Dendritic cell treated with granulocyte-macrophage colony-stimulating factor and Interleukin-4, amounts not matched to agents 40 ng/mL and 50 ng/mL, for 4 days (primary cell): ENCODE results near the gene CIB4.

Experiments used
- H3K27ac Mint-ChIP-seq: one replicate; pipeline ENCODE4 v1.8.0; 2022; ENCODE audit warnings: mild to moderate bottlenecking, mixed read lengths
- H3K27me3 Mint-ChIP-seq: one replicate; pipeline ENCODE4 v1.8.0; 2022; ENCODE audit warnings: mild to moderate bottlenecking, mixed read lengths
- H3K36me3 Mint-ChIP-seq: one replicate; pipeline ENCODE4 v1.8.0; 2022; ENCODE audit warnings: low read depth, mixed read lengths
- H3K4me1 Mint-ChIP-seq: one replicate; pipeline ENCODE4 v1.8.0; 2022; ENCODE audit warnings: low read depth, mixed read lengths
- H3K4me3 Mint-ChIP-seq: one replicate; pipeline ENCODE4 v1.8.0; 2022; ENCODE audit warnings: mild to moderate bottlenecking, moderate library complexity, mixed read lengths
- H3K9me3 Mint-ChIP-seq: one replicate; pipeline ENCODE4 v1.8.0; 2022; ENCODE audit warnings: mixed read lengths
- intact Hi-C: fragments of 100-400 bp; cut with micrococcal nuclease; formaldehyde crosslinking; loops from one replicate; pipeline ENCODE4 v1.15.0; 2022

CIB4 gene

DNA sequence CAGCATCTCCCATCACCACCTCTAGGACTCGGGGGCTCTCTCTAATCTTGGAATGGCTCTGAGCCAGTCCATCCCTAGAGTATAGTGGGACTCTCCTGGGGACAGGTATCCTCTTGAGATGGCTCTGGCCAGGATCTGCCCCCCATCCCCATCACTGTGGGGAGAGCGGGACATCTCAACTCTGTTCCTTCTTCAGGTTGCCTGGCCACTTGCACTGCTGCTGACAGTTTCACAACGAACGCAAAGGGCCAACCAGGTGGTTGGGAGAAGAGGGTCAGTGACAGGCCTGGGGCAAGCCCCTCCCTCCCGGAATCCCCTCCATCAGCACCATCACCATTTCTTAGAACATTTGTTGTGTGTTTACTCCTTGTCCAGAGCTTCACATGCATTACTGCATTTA is 62.6 kb downstream of the CIB4 start:
- H3K27me3 Mint-ChIP-seq = peaks cover 28% of the 10 kb centered on the region
- H3K36me3 Mint-ChIP-seq = no peaks in the 10 kb centered on the region
- no peak overlapping the region for H3K27ac Mint-ChIP-seq
- H3K9me3 Mint-ChIP-seq = no peaks in the 10 kb centered on the region
- H3K4me1 Mint-ChIP-seq = no peaks in the 10 kb centered on the region
- intact Hi-C loops = loop anchor here (5.0 kb wide), 1 partner anchor 76 kb away; no protein-coding TSS in a partner anchor
- H3K4me3 Mint-ChIP-seq = no peak overlapping the region

DNA sequence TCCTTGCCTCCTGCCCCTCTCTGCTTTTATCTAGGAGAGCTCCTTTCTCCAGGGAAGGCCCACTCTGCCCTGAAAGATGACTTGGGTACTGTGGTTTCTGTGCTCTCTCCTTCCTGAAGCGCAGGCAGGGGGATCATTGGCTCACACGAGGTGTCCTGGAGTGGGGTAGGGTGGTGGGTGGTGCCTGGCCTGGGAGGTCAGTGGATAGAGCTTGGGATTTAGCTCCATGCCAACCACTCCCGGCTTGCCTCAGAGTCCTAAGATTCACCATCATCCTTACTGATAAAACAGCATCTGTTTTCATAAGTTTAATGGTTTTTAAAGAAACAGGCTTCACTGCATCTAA is 63.1 kb downstream of the CIB4 start:
- no peaks in the 10 kb centered on the region for H3K4me1 Mint-ChIP-seq
- intact Hi-C loops = loop anchor here (5.0 kb wide), 1 partner anchor 76 kb away; no protein-coding TSS in a partner anchor
- peaks cover 28% of the 10 kb centered on the region for H3K27me3 Mint-ChIP-seq
- H3K36me3 Mint-ChIP-seq = no peaks in the 10 kb centered on the region
- no peak overlapping the region for H3K4me3 Mint-ChIP-seq
- no peak overlapping the region for H3K27ac Mint-ChIP-seq
- H3K9me3 Mint-ChIP-seq = no peaks in the 10 kb centered on the region

- Mint-ChIP-seq H3K4me1 (no peaks in the 10 kb centered on the region), H3K36me3 (no peaks in the 10 kb centered on the region), H3K27ac (no peak overlapping the region), H3K4me3 (no peak overlapping the region), H3K9me3 (no peaks in the 10 kb centered on the region), H3K27me3 (peaks cover 29% of the 10 kb centered on the region)
- intact Hi-C loops = loop anchor here (5.0 kb wide), 1 partner anchor 75 kb away; no protein-coding TSS in a partner anchor
These were observed 63.6 kb downstream of the CIB4 start for GRCh38 chr2:26577442-26578112.

GRCh38 chr2:26576565-26577441 is 64.4 kb downstream of the CIB4 start:
- H3K27me3 Mint-ChIP-seq = peaks cover 31% of the 10 kb centered on the region
- H3K4me3 Mint-ChIP-seq = no peak overlapping the region
- no peak overlapping the region for H3K27ac Mint-ChIP-seq
- H3K9me3 Mint-ChIP-seq = no peaks in the 10 kb centered on the region
- no peaks in the 10 kb centered on the region for H3K36me3 Mint-ChIP-seq
- H3K4me1 Mint-ChIP-seq = no peaks in the 10 kb centered on the region
- intact Hi-C loops = loop anchor here (5.0 kb wide), 1 partner anchor 75 kb away; no protein-coding TSS in a partner anchor

GRCh38 chr2:26575836-26576564 is 65.2 kb downstream of the CIB4 start:
- intact Hi-C loops = loop anchor here (5.0 kb wide), 1 partner anchor 74 kb away; no protein-coding TSS in a partner anchor
- Mint-ChIP-seq H3K4me3 (no peak overlapping the region), H3K36me3 (no peaks in the 10 kb centered on the region), H3K27me3 (peaks cover 31% of the 10 kb centered on the region), H3K4me1 (no peaks in the 10 kb centered on the region), H3K27ac (no peak overlapping the region), H3K9me3 (no peaks in the 10 kb centered on the region)

DNA sequence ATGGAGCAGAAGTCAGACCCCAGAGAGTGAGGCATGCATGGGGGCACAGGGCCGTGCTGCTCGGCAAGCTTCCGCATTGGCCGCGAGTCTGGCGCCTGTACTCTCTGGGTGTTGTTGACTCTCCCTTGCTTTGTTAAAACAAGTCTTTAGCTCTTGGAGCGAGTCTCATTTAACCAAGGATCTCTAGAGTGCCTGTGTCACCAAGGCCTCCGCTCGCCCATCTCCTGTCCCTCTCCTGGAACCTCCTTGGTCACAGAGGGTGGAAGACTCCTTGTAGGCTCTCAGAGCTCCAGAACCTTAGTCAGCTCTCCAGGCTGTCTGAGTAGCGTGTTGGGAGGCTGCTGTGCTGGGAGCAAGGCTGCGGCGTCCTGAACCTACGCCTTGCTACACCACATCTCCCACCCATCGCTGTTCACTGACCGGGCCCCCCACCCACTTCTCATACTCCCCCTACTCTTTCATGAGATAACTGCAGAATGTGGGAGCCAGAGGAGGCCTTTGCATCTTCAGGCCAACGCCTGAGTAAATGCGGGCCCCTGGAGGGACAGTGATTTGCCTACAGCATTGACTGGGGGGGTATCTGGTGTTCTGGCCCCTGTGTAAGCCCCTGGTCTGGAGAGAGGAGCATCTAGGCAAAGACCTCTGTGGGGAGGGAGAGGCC is 66.1 kb downstream of the CIB4 start:
- no peak overlapping the region for H3K4me3 Mint-ChIP-seq
- no peaks in the 10 kb centered on the region for H3K36me3 Mint-ChIP-seq
- no peak overlapping the region for H3K27ac Mint-ChIP-seq
- intact Hi-C loops = loop anchor here (5.0 kb wide), 1 partner anchor 73 kb away; no protein-coding TSS in a partner anchor
- H3K27me3 Mint-ChIP-seq = peaks cover 36% of the 10 kb centered on the region
- H3K4me1 Mint-ChIP-seq = no peaks in the 10 kb centered on the region
- no peaks in the 10 kb centered on the region for H3K9me3 Mint-ChIP-seq

GRCh38 chr2:26574066-26574899 is 66.9 kb downstream of the CIB4 start:
- no peaks in the 10 kb centered on the region for H3K9me3 Mint-ChIP-seq
- no peaks in the 10 kb centered on the region for H3K4me1 Mint-ChIP-seq
- H3K36me3 Mint-ChIP-seq = no peaks in the 10 kb centered on the region
- intact Hi-C loops = no loop called here
- H3K27ac Mint-ChIP-seq = no peak overlapping the region
- H3K4me3 Mint-ChIP-seq = no peak overlapping the region
- H3K27me3 Mint-ChIP-seq = peaks cover 33% of the 10 kb centered on the region

GRCh38 chr2:26573241-26573925 is 67.8 kb downstream of the CIB4 start:
- H3K9me3 Mint-ChIP-seq = no peaks in the 10 kb centered on the region
- no peak overlapping the region for H3K27ac Mint-ChIP-seq
- H3K27me3 Mint-ChIP-seq = peaks cover 29% of the 10 kb centered on the region
- intact Hi-C loops = no loop called here
- no peaks in the 10 kb centered on the region for H3K4me1 Mint-ChIP-seq
- H3K36me3 Mint-ChIP-seq = no peaks in the 10 kb centered on the region
- no peak overlapping the region for H3K4me3 Mint-ChIP-seq

- Mint-ChIP-seq H3K9me3 (no peaks in the 10 kb centered on the region), H3K4me3 (no peak overlapping the region), H3K4me1 (no peaks in the 10 kb centered on the region), H3K27me3 (peaks cover 30% of the 10 kb centered on the region), H3K27ac (no peak overlapping the region), H3K36me3 (no peaks in the 10 kb centered on the region)
- intact Hi-C loops = no loop called here
These were observed 68.6 kb downstream of the CIB4 start for GRCh38 chr2:26572591-26572990.

GRCh38 chr2:26571316-26571715 is 69.8 kb downstream of the CIB4 start:
- intact Hi-C loops = no loop called here
- H3K4me3 Mint-ChIP-seq = no peak overlapping the region
- no peaks in the 10 kb centered on the region for H3K4me1 Mint-ChIP-seq
- no peaks in the 10 kb centered on the region for H3K9me3 Mint-ChIP-seq
- H3K27ac Mint-ChIP-seq = no peak overlapping the region
- H3K36me3 Mint-ChIP-seq = no peaks in the 10 kb centered on the region
- H3K27me3 Mint-ChIP-seq = peaks cover 24% of the 10 kb centered on the region

DNA sequence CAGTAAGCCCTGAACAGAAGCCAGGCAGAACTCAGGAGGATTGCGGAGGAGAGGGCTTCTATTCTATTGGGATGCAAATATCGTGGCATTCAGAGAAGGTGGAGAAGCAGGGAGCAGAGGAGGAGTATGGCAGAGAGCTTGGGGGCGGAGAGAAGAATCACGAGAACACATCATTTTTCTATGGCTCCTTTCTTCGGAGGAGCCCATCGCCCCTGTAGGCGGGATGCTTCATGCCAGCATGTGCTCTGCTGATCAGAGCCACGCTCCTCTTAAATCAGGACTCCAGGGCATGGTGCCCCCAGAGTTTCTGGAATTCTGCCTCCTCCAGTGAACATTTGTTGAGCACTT is 71.1 kb downstream of the CIB4 start:
- H3K27me3 Mint-ChIP-seq = peaks cover 30% of the 10 kb centered on the region

DNA sequence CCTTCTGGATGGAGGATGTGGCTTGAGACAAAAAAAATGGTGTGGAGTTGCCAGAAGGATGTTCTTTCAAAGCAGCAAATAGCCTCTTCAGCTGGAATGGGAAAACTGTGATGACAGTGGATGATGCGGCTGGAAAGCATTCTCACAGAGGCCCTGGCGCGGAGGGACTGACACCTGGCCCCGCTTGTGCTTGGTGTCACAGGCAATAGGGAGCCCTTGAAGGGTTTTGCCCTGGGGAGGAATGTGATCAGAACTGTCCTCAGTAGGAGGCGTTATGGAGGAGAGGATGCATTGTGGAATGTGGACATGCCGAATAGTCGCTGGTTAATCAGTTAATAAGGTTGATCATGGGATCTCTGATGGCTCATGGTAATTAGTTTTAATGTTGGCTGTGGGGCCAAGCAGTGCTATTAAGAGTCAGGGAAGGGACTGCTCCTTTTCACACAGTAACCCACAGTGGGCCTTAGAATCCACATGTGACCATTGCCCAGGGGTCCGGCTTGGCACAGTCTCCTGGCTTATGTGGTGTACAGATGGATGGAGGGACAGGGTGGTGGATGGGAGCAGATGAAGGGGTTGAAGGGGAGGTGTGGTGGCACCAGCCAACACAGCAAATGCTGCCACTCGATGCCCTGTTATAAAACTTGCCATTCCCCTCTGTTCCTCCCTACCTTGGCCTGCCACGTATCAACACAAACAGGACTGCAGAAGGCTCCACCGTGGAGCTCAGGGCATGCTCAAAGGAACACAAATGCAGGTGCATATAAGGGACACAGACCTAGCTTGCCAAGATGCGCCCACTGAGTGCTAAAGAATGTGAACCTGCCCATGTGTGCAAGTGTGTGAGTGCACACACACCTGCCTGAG is 71.7 kb downstream of the CIB4 start:
- H3K27me3 Mint-ChIP-seq = peaks cover 36% of the 10 kb centered on the region
- intact Hi-C loops = no loop called here
- no peak overlapping the region for H3K27ac Mint-ChIP-seq
- H3K36me3 Mint-ChIP-seq = no peaks in the 10 kb centered on the region
- no peaks in the 10 kb centered on the region for H3K4me1 Mint-ChIP-seq
- H3K9me3 Mint-ChIP-seq = no peaks in the 10 kb centered on the region
- H3K4me3 Mint-ChIP-seq = no peak overlapping the region

More for the DNA sequence above, 71.1 kb downstream of the CIB4 start:
- H3K9me3 Mint-ChIP-seq = no peaks in the 10 kb centered on the region
- H3K4me3 Mint-ChIP-seq = no peak overlapping the region
- intact Hi-C loops = no loop called here
- no peaks in the 10 kb centered on the region for H3K36me3 Mint-ChIP-seq
- no peaks in the 10 kb centered on the region for H3K4me1 Mint-ChIP-seq
- no peak overlapping the region for H3K27ac Mint-ChIP-seq
